ENCODE data around the gene NTF4. TPM values are rescaled to one million over a fixed set of nuclear protein-coding genes. Genes with fewer than 3 reads are reported as not detected.

The NTF4 gene
- total RNA-seq, 1 experiment from 2014 or later = 1.7 TPM

DNA sequence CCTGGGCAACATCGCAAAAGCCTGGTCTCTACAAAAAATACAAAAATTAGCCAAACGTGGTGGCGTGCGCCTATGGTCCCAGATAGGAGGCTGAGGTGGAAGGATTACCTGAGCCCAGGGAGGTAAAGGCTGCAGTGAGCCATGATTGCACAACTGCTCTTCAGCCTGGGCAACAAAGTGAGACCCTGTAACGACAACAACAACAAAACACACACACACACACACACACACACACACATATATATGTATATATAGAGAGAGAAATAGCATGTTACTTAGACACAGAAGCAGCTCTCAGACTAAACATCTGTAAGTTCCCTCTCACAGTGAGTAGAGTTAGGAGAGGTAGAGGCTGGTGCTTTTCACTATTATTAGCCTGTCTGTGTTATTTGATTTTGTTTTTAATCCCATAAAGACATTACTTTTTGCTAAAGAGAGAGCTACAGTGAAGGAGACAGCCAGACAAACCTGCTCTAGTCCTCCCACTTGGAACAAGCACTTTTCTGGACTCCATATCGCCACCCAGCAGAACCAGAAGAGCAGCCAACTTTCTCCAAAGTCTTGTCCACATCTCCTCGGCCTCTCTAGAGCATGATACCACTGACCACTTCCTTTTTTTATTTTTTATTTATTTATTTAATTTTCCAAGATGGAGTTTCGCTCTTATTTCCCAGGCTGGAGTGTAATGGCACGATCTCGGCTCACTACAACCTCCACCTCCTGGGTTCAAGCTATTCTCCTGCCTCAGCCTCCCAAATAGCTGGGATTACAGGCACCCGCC lies 46.8 kb upstream of the NTF4 start:
- H3K79me2 ChIP-seq (ENCODE audit: insufficient read depth, low read length) = peaks cover 9% of the 10 kb centered on the region; the same call in 1 of the 2 replicates
- no TSS peak for BruUV-seq (replicated peaks)
- DNase-seq (ENCODE audit: low read depth, low spot score) = no peak
- no peak for TF ChIP-seq POLR2A (IDR thresholded peaks at IDR 0.05; ENCODE audit: borderline replicate concordance, extremely low read depth, insufficient read depth, insufficient read length)
- no peak for TF ChIP-seq ZNF274 (IDR thresholded peaks at IDR 0.05; ENCODE audit: low read depth, low read length)
- TF ChIP-seq SRF (IDR thresholded peaks at IDR 0.05; ENCODE audit: low read depth) = no peak
- TF ChIP-seq CEBPB (IDR thresholded peaks at IDR 0.05; ENCODE audit: low read depth) = no peak
- no peak for TF ChIP-seq YY1 (IDR thresholded peaks at IDR 0.05; ENCODE audit: extremely low read depth, insufficient replicate concordance, low read depth, low read length)
- TF ChIP-seq, protein P1, sequence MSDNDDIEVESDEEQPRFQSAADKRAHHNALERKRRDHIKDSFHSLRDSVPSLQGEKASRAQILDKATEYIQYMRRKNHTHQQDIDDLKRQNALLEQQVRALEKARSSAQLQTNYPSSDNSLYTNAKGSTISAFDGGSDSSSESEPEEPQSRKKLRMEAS (IDR thresholded peaks at IDR 0.05) = no peak
- TF ChIP-seq FOSL1 (IDR thresholded peaks at IDR 0.05; ENCODE audit: low read depth) = no peak
- no peak for TF ChIP-seq EZH2 (IDR thresholded peaks at IDR 0.05)
- no peak for TF ChIP-seq SIN3A (IDR thresholded peaks at IDR 0.05; ENCODE audit: low read depth)
- TF ChIP-seq JUND (IDR thresholded peaks at IDR 0.05) = no peak
- TF ChIP-seq EZH2phosphoT487 (IDR thresholded peaks at IDR 0.05; ENCODE audit: borderline replicate concordance) = no peak
- no peak for TF ChIP-seq CBX3 (IDR thresholded peaks at IDR 0.05; ENCODE audit: low read depth)
- H3K4me3 ChIP-seq (replicated peaks in 1 of 2; ENCODE audit: low read depth in 1 of 2, low read length in 2 of 2) = no peak overlapping the region
- intact Hi-C loops (cut with micrococcal nuclease) = no loop called here
- ChIA-PET POLR2A (no interaction called here), RAD21 (ENCODE audit: low non-redundant PET in 1 of 2, low total read pairs in 2 of 2, uncharacterized antibody in 2 of 2, unreplicated experiment in 2 of 2) (no interaction called here), CTCF (interaction anchor here (0.7 kb wide), 1 partner anchor 87 kb away, joined by 3 read pairs; no protein-coding TSS in a partner anchor)
- H2AFZ ChIP-seq (ENCODE audit: low read depth, low read length, poor library complexity, severe bottlenecking) = no peak overlapping the region
- ATAC-seq = no peak
- H3K4me1 ChIP-seq (ENCODE audit: control insufficient read depth in 1 of 2, insufficient read depth in 2 of 2, low read length in 2 of 2) = peaks cover 10 to 25% of the 10 kb centered on the region in 2 experiments; a peak in 3 of 4 replicates
- no peak overlapping the region for H3K4me2 ChIP-seq (ENCODE audit: low read length)
- no peaks in the 10 kb centered on the region for H3K27me3 ChIP-seq (ENCODE audit: insufficient read depth, low read length)
- no peaks in the 10 kb centered on the region for H3K9me3 ChIP-seq (ENCODE audit: control insufficient read depth in 1 of 2, insufficient read depth in 1 of 2, low read depth in 1 of 2, low read length in 2 of 2)
- no peak overlapping the region for H3K9ac ChIP-seq (ENCODE audit: low read length)
- H3K9me2 ChIP-seq (ENCODE audit: insufficient read depth) = no peaks in the 10 kb centered on the region
- peaks cover 24 to 26% of the 10 kb centered on the region in 2 experiments for H3K36me3 ChIP-seq (ENCODE audit: control insufficient read depth in 1 of 2, insufficient read depth in 2 of 2, low read length in 2 of 2)
- H3K27ac ChIP-seq (ENCODE audit: low read depth, low read length) = no peak overlapping the region; the same call in 1 of the 2 replicates
- H4K20me1 ChIP-seq (ENCODE audit: insufficient read depth) = no peaks in the 10 kb centered on the region
